ENCODE data around the gene RELB.

GRCh38 chr19:45058622-45059159 is 57.4 kb downstream of the RELB start:
- TF ChIP-seq CTCF (IDR thresholded peaks at IDR 0.05): no peak
- TF ChIP-seq EP300 (IDR thresholded peaks at IDR 0.05): no peak
